ENCODE measurements around the gene EPHA7. TPM values are rescaled to one million over a fixed set of nuclear protein-coding genes. Genes with fewer than 3 reads are reported as not detected.

EPHA7 gene
- total RNA-seq, 1 donor from 2014 or later, result 28.9 TPM

DNA sequence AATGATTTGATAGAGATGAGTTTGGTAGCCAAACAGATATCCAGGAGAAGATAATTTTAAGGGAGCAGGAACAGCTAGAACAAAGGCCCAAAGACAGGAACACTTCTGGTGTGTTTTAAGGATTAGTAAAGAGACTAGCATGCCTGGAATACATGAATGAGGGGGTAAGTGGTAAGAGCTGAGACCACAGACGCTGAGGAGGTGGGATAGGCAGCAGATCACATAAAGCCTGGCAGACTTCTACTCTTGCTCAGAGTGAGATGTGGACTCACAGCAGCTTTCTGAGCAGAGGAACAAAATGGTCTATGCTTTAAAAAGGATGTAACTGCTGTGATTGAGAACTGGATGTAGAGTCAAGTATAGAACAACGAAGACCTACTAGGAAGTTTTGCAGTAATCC, 100.1 kb downstream of the EPHA7 start:
- Mint-ChIP-seq H3K36me3 (ENCODE audit: insufficient read depth) (no peaks in the 10 kb centered on the region), H3K9me3 (ENCODE audit: low read depth) (no peaks in the 10 kb centered on the region), H3K4me1 (ENCODE audit: low read depth) (peaks cover 7% of the 10 kb centered on the region), H3K4me3 (ENCODE audit: low read depth) (no peak overlapping the region), H3K27me3 (no peaks in the 10 kb centered on the region), H3K27ac (no peak overlapping the region)
- DNase-seq (ENCODE audit: low spot score, unreplicated experiment), result no peak
- TF ChIP-seq, protein P1, sequence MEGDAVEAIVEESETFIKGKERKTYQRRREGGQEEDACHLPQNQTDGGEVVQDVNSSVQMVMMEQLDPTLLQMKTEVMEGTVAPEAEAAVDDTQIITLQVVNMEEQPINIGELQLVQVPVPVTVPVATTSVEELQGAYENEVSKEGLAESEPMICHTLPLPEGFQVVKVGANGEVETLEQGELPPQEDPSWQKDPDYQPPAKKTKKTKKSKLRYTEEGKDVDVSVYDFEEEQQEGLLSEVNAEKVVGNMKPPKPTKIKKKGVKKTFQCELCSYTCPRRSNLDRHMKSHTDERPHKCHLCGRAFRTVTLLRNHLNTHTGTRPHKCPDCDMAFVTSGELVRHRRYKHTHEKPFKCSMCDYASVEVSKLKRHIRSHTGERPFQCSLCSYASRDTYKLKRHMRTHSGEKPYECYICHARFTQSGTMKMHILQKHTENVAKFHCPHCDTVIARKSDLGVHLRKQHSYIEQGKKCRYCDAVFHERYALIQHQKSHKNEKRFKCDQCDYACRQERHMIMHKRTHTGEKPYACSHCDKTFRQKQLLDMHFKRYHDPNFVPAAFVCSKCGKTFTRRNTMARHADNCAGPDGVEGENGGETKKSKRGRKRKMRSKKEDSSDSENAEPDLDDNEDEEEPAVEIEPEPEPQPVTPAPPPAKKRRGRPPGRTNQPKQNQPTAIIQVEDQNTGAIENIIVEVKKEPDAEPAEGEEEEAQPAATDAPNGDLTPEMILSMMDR (IDR thresholded peaks at IDR 0.05; ENCODE audit: unreplicated experiment), result no peak

DNA sequence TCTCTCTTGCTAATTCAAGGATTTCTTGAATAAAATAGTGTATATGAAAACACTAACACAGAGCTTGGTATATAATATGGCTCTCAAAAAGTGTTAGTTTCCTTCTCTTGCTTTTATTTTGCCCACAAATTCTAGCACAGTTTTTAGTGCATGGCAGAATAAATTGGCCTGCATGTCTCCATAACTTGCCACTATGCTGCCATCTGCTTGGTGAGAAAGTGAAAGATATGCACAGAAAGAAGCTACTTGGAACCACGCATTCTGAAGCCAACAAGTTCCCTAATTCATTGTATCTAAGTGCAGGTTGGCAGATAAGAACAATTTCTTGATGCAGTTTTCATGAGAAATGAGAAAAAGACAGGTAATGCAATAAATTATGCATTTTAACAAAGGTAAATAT, 101.2 kb downstream of the EPHA7 start:
- no peaks in the 10 kb centered on the region for H3K27me3 Mint-ChIP-seq
- peaks cover 7% of the 10 kb centered on the region for H3K4me1 Mint-ChIP-seq (ENCODE audit: low read depth)
- no peaks in the 10 kb centered on the region for H3K36me3 Mint-ChIP-seq (ENCODE audit: insufficient read depth)
- no peaks in the 10 kb centered on the region for H3K9me3 Mint-ChIP-seq (ENCODE audit: low read depth)
- TF ChIP-seq, protein P1 (IDR thresholded peaks at IDR 0.05; ENCODE audit: unreplicated experiment), result no peak
- no peak for DNase-seq (ENCODE audit: low spot score, unreplicated experiment)
- no peak overlapping the region for H3K27ac Mint-ChIP-seq
- no peak overlapping the region for H3K4me3 Mint-ChIP-seq (ENCODE audit: low read depth)

DNA sequence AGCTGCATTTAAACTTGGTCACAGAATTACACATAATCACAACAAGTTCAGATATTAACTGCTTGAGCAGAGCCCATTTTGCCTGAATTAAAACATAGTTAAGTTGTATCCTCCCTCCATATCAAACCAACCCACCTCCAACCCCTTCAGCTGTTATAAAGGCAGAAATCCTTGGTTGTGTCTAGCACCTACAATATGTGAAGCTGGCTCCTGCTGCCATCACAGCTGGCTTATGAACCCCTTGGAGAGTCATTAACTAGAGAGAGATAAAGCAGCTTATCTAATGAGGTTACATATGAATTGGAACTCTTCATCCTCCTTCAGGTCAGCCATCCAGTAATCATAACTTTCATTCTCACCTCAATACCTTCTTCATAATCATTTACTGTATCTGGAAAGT, 101.8 kb downstream of the EPHA7 start:
- no peak overlapping the region for H3K27ac Mint-ChIP-seq
- no peak overlapping the region for H3K4me3 Mint-ChIP-seq (ENCODE audit: low read depth)
- peaks cover 7% of the 10 kb centered on the region for H3K4me1 Mint-ChIP-seq (ENCODE audit: low read depth)
- no peaks in the 10 kb centered on the region for H3K27me3 Mint-ChIP-seq
- TF ChIP-seq, protein P1 (IDR thresholded peaks at IDR 0.05; ENCODE audit: unreplicated experiment), result no peak
- H3K9me3 Mint-ChIP-seq (ENCODE audit: low read depth), result no peaks in the 10 kb centered on the region
- no peaks in the 10 kb centered on the region for H3K36me3 Mint-ChIP-seq (ENCODE audit: insufficient read depth)
- no peak for DNase-seq (ENCODE audit: low spot score, unreplicated experiment)

DNA sequence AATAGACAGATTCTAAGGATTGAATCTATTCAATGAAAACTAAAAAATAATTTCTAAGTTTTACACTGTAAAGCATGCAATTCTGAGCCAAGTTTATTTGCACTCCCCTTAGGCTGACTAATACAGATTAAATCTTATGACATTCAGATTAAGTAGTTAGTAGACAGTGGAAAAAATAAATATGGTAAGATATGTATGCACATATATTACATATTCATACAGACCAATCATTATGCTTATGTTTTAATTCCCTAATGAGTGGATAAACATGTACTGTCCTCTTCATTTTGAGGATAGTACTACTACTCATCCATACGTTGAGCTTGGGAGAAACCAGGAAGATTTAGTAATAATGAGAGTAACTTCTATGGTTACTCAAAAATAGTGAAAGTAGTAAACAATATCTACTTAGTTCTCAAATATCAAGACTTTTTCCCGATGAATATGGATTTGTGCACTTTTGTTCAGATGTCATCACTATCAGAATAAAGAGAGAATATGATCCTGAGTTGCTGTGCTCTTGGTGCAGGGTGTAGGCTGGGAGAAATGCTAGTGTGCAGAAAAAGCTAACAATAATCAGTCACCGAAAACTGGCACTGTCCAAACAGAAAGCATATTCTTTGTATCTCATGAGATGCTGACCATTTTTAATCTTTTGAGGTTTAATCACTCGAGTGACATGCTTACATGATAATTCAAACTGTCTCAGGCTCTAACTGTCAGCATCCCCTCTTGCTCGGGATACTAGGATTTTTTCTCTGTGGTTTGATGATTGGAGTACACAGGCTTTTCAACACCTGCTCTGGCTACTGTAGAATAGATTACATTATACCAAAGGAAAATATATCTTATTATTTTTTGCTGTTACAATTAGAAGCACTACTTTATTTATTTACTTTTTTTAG, 111.6 kb downstream of the EPHA7 start:
- peaks cover 11% of the 10 kb centered on the region for H3K4me1 Mint-ChIP-seq (ENCODE audit: low read depth)
- TF ChIP-seq, protein P1 (IDR thresholded peaks at IDR 0.05; ENCODE audit: unreplicated experiment), result no peak
- no peaks in the 10 kb centered on the region for H3K27me3 Mint-ChIP-seq
- no peak overlapping the region for H3K27ac Mint-ChIP-seq
- H3K9me3 Mint-ChIP-seq (ENCODE audit: low read depth), result peaks cover 5% of the 10 kb centered on the region
- no peak overlapping the region for H3K4me3 Mint-ChIP-seq (ENCODE audit: low read depth)
- no peak for DNase-seq (ENCODE audit: low spot score, unreplicated experiment)
- H3K36me3 Mint-ChIP-seq (ENCODE audit: insufficient read depth), result peaks cover 4% of the 10 kb centered on the region

DNA sequence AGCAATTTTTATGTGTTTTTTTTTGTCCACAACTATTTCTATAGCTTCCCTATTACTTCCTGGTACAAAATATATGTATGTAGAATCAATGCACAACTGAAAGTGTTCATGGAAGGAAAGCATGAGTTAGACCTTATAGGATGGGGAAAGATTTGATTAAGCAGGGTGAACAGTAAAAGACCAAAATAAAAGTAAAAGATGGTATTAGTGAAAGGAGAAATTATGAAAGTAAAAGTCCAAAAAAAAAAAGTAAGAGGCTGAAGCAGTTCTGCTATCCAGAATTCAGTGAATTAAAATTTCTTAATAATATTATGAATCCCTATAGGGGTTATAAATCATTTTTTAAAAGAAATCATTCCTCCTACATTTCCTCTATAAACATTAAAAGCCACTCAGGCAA, 114.3 kb downstream of the EPHA7 start:
- no peak for DNase-seq (ENCODE audit: low spot score, unreplicated experiment)
- Mint-ChIP-seq H3K27me3 (no peaks in the 10 kb centered on the region), H3K36me3 (ENCODE audit: insufficient read depth) (no peaks in the 10 kb centered on the region), H3K4me1 (ENCODE audit: low read depth) (peaks cover 13% of the 10 kb centered on the region), H3K27ac (no peak overlapping the region), H3K4me3 (ENCODE audit: low read depth) (no peak overlapping the region), H3K9me3 (ENCODE audit: low read depth) (no peaks in the 10 kb centered on the region)
- TF ChIP-seq, protein P1 (IDR thresholded peaks at IDR 0.05; ENCODE audit: unreplicated experiment), result no peak
